Stimulated activated CD8-positive, alpha-beta memory T cell treated with anti-CD3 and anti-CD28 coated beads, Interleukin-12 subunit alpha, Interleukin-12 subunit beta, amount 100 ng/mL, for 24 hours (primary cell): Measurements from ENCODE around the gene CHST14.

Experiments used
- DNase-seq: peaks from one replicate; pipeline ENCODE4 v3.0.0-alpha.2; 2020; ENCODE audit errors: extremely low read depth

Gene CHST14

GRCh38 chr15:40461958-40462357, 8.8 kb upstream of the CHST14 start:
- DNase-seq, result no peak

- no peak for DNase-seq
Observed at GRCh38 chr15:40463279-40463678, 7.5 kb upstream of the CHST14 start.

GRCh38 chr15:40463886-40464545, 6.8 kb upstream of the CHST14 start:
- DNase-seq, result no peak

- no peak for DNase-seq
Observed at GRCh38 chr15:40464595-40465185, 6.1 kb upstream of the CHST14 start.

- no peak for DNase-seq
Observed at GRCh38 chr15:40465939-40466338, 4.8 kb upstream of the CHST14 start.

- DNase-seq, result no peak
Observed at GRCh38 chr15:40466426-40467260, 4.1 kb upstream of the CHST14 start.

GRCh38 chr15:40467261-40467615, 3.5 kb upstream of the CHST14 start:
- DNase-seq, result no peak

GRCh38 chr15:40468898-40469331, 1.9 kb upstream of the CHST14 start:
- no peak for DNase-seq

GRCh38 chr15:40469776-40470390, 901 bp upstream of the CHST14 start:
- DNase-seq, result no peak

- DNase-seq, result no peak
Observed at GRCh38 chr15:40471105-40471807, 472 bp downstream of the CHST14 start.

- DNase-seq, result no peak
Observed at GRCh38 chr15:40471808-40472150, 995 bp downstream of the CHST14 start.

GRCh38 chr15:40472171-40472727, 1.5 kb downstream of the CHST14 start:
- DNase-seq, result no peak

GRCh38 chr15:40474581-40474980, 3.8 kb downstream of the CHST14 start:
- no peak for DNase-seq

- no peak for DNase-seq
Observed at GRCh38 chr15:40477642-40478327, 7.0 kb downstream of the CHST14 start.

GRCh38 chr15:40479024-40479423, 8.2 kb downstream of the CHST14 start:
- no peak for DNase-seq

- DNase-seq, result no peak
Observed at GRCh38 chr15:40481341-40482074, 10.7 kb downstream of the CHST14 start.

- DNase-seq, result no peak
Observed at GRCh38 chr15:40483919-40484318, 13.1 kb downstream of the CHST14 start.

GRCh38 chr15:40486066-40486770, 15.4 kb downstream of the CHST14 start:
- DNase-seq, result no peak

- no peak for DNase-seq
Observed at GRCh38 chr15:40487816-40488682, 17.3 kb downstream of the CHST14 start.
